HepG2 (cell line): ENCODE data around the gene SYAP1. TPM values are rescaled to one million over a fixed set of nuclear protein-coding genes. Genes with fewer than 3 reads are reported as not detected.

Experiments
- ATAC-seq: fragments of 200-7000 bp; cut with Tn5 transposase; 3 replicates; pipeline ENCODE4 v1.9.1; 2020; ENCODE audit warnings: mild to moderate bottlenecking, moderate library complexity
- BruUV-seq: library from RNA; stranded (reverse); fragments of 400-500 nt; replicated peaks from 2 replicates; lab custom pipeline; 2021; lab: Mats Ljungman, UMichigan
- CTCF ChIA-PET: fragments of 300-600 bp; formaldehyde crosslinking; extraction: SDS; loops from one replicate; lab custom pipeline; 2021; ENCODE audit warnings: low total read pairs, inconsistent platforms, low intra/inter-chr PET ratio; lab: Yijun Ruan, JAX
- POLR2A ChIA-PET: fragments of 350-600 bp; sonication (Branson Sonifier 250); formaldehyde crosslinking; loops from one replicate; lab custom pipeline; 2020; ENCODE audit warnings: antibody characterized with exemption, inconsistent platforms; lab: Yijun Ruan, JAX
- DNase-seq: peaks from one replicate; pipeline ENCODE4 v3.0.0-alpha.2; 2015; ENCODE audit warnings: low spot score
- FAIRE-seq: peaks from 3 replicates; lab custom pipeline; 2011; peaks lifted over from hg19 to GRCh38; lab: Jason Lieb, UNC
- H2AFZ ChIP-seq: one replicate; pipeline ENCODE4 v1.6.1; 2011; ENCODE audit warnings: low read length, inconsistent platforms
- H3K27ac ChIP-seq: fragments of 300-600 bp; 3 replicates; pipeline ENCODE4 v1.8.0; 2011; ENCODE audit warnings: mixed run types, mild to moderate bottlenecking, mixed read lengths, low read length, inconsistent platforms; ENCODE audit not compliant: insufficient read depth; ENCODE audit errors: extremely low read length
- H3K27me3 ChIP-seq, 2 experiments: fragments of 200-600 bp in 1 of 2; 2 replicates in 1 of 2; 3 replicates in 1 of 2; pipeline versions ENCODE4 v1.6.0 to v1.8.0; 2011; ENCODE audit warnings: low read length in 2 of 2, mild to moderate bottlenecking in 2 of 2, moderate library complexity in 2 of 2, inconsistent platforms in 1 of 2; ENCODE audit not compliant: insufficient read depth in 2 of 2, control insufficient read depth in 1 of 2
- H3K36me3 ChIP-seq, 2 experiments: fragments of 200-600 bp in 1 of 2; replicated peaks in 1 of 2; 2 replicates in 1 of 2; 3 replicates in 1 of 2; pipeline versions ENCODE4 v1.5.1 to v1.8.0; 2011; ENCODE audit warnings: low read length in 2 of 2, inconsistent platforms in 1 of 2; ENCODE audit not compliant: insufficient read depth in 2 of 2, control insufficient read depth in 1 of 2
- H3K4me1 ChIP-seq: 2 replicates; pipeline ENCODE4 v1.5.1; 2012; ENCODE audit warnings: low read length, inconsistent platforms; ENCODE audit not compliant: insufficient read depth
- H3K4me2 ChIP-seq: 2 replicates; pipeline ENCODE4 v1.6.0; 2011; ENCODE audit warnings: low read depth, low read length, inconsistent platforms
- H3K4me3 ChIP-seq, 3 experiments: fragments of 200-600 bp in 1 of 3; sonication (generic), shearing (Covaris generic) in 1 of 3; replicated peaks in 1 of 3; 2 replicates each; pipeline ENCODE4 v1.5.1; 2011 to 2016; ENCODE audit warnings: low read length in 3 of 3, inconsistent platforms in 2 of 3, low read depth in 2 of 3, mild to moderate bottlenecking in 2 of 3, control low read depth in 1 of 3, mixed read lengths in 1 of 3; ENCODE audit not compliant: insufficient read depth in 1 of 3
- H3K79me2 ChIP-seq: one replicate; pipeline ENCODE4 v1.6.1; 2011; ENCODE audit warnings: low read length, inconsistent platforms; ENCODE audit not compliant: insufficient read depth
- H3K9ac ChIP-seq: 2 replicates; pipeline ENCODE4 v1.6.0; 2011; ENCODE audit warnings: mild to moderate bottlenecking, low read depth, low read length, inconsistent platforms; ENCODE audit not compliant: insufficient read depth
- H3K9me3 ChIP-seq: 2 replicates; pipeline ENCODE4 v1.5.1; 2012; ENCODE audit warnings: mild to moderate bottlenecking, low read length
- H4K20me1 ChIP-seq: 2 replicates; pipeline ENCODE4 v1.6.0; 2011; ENCODE audit warnings: inconsistent platforms, mild to moderate bottlenecking, low read length, moderate library complexity; ENCODE audit not compliant: insufficient read depth
- CBX2 ChIP-seq, 2 experiments: fragments of 200-600 bp in 1 of 2; sonication (generic); formaldehyde crosslinking in 1 of 2; IDR thresholded peaks; 2 replicates each; pipeline versions ENCODE4 v1.7.0 to v1.8.1; 2018 to 2022; ENCODE audit warnings: low read depth in 2 of 2, low read length in 1 of 2, mild to moderate bottlenecking in 1 of 2, missing genetic modification reagents in 1 of 2
- E2F5 ChIP-seq: sonication (generic); formaldehyde crosslinking; conservative IDR thresholded peaks from 2 replicates; pipeline ENCODE4 v1.4.0; 2020; ENCODE audit warnings: missing genetic modification reagents
- KLF16 ChIP-seq, 2 experiments: sonication (generic) in 1 of 2; formaldehyde crosslinking in 1 of 2; IDR thresholded peaks; 2 replicates each; pipeline versions ENCODE4 v1.6.1 to v1.8.0; 2016 to 2023; ENCODE audit warnings: missing genetic modification reagents in 2 of 2, missing compliant biosample characterization in 1 of 2
- MEIS2 ChIP-seq: sonication (generic); formaldehyde crosslinking; IDR thresholded peaks from 2 replicates; pipeline ENCODE4 v1.9.0; 2021; ENCODE audit warnings: mild to moderate bottlenecking, missing genetic modification reagents
- PCBP1 ChIP-seq: fragments of 200-400 bp; formaldehyde crosslinking; IDR thresholded peaks from 2 replicates; pipeline ENCODE4 v1.6.1; 2017; ENCODE audit warnings: mild to moderate bottlenecking, low read depth, low read length, borderline replicate concordance
- PPARG ChIP-seq: conservative IDR thresholded peaks from 2 replicates; pipeline ENCODE4 v1.6.1; 2016; ENCODE audit warnings: missing biosample characterization, missing genetic modification reagents
- PRPF4 ChIP-seq: fragments of 200-400 bp; formaldehyde crosslinking; IDR thresholded peaks from 2 replicates; pipeline ENCODE4 v1.6.1; 2016; ENCODE audit warnings: low read length, low read depth; ENCODE audit not compliant: poor library complexity, severe bottlenecking
- ZNF556 ChIP-seq: sonication (generic); formaldehyde crosslinking; IDR thresholded peaks from 2 replicates; pipeline ENCODE4 v1.4.0; 2020; ENCODE audit warnings: mild to moderate bottlenecking, missing genetic modification reagents, borderline replicate concordance
- ZNF614 ChIP-seq: IDR thresholded peaks from 2 replicates; pipeline ENCODE4 v1.6.1; 2018; ENCODE audit warnings: missing biosample characterization, missing genetic modification reagents, inconsistent platforms, borderline replicate concordance
- ZNF883 ChIP-seq: sonication (generic); formaldehyde crosslinking; IDR thresholded peaks from 2 replicates; pipeline ENCODE4 v1.5.1; 2020; ENCODE audit warnings: mild to moderate bottlenecking, missing genetic modification reagents; ENCODE audit errors: not compliant biosample characterization
- WGBS: methylation state at CpG from one replicate; pipeline ENCODE4 v1.1.6; 2017; ENCODE audit warnings: low lambda C conversion rate; 5-methylcytosine and 5-hydroxymethylcytosine counted together
- in situ Hi-C: cut with HindIII; loops from 2 replicates; pipeline ENCODE4 v1.10.0; 2017; ENCODE audit warnings: low pct_unique_long_range_greater_than_20kb; ENCODE audit not compliant: extremely low pct_ligation_motif_present
- intact Hi-C: fragments of 100-400 bp; cut with micrococcal nuclease; formaldehyde crosslinking; loops from one replicate; pipeline ENCODE4 v1.10.0; 2022; ENCODE audit not compliant: unreplicated experiment
- polyA plus RNA-seq, 8 experiments: library from polyadenylated mRNA; depleted of rRNA in 3 of 8; stranded (reverse) in 7 of 8; unstranded in 1 of 8; fragments of >200 nt; fragmentation: Illumina TruSeq in 4 of 8; extraction: Trizol in 4 of 8; gene quantifications; 2 replicates each; pipeline versions ENCODE4 v1.2.1 to v1.2.3, GENCODE V29; 2011 to 2016; ENCODE audit warnings: low read depth in 4 of 8, missing spikeins in 1 of 8, mixed read lengths in 1 of 8; ENCODE audit not compliant: insufficient read depth in 1 of 8
- total RNA-seq, 5 experiments: library from RNA; depleted of rRNA; stranded (reverse); fragments of >200 nt; fragmentation: Illumina TruSeq; extraction: Trizol; gene quantifications; 2 replicates each; pipeline ENCODE4 v1.2.3, GENCODE V29; 2016; ENCODE audit warnings: low read depth in 1 of 5
- TF ChIP-seq, protein P1 (sequence below): sonication (generic); formaldehyde crosslinking; IDR thresholded peaks from 2 replicates; pipeline ENCODE4 v1.5.0; 2020; ENCODE audit warnings: missing genetic modification reagents

The SYAP1 gene
- total and polyA plus RNA-seq, 2 of the 13 experiments (the other 11 are each of a cell fraction or from before 2014, with no cell fraction given) = 4.9 to 18.5 TPM

DNA sequence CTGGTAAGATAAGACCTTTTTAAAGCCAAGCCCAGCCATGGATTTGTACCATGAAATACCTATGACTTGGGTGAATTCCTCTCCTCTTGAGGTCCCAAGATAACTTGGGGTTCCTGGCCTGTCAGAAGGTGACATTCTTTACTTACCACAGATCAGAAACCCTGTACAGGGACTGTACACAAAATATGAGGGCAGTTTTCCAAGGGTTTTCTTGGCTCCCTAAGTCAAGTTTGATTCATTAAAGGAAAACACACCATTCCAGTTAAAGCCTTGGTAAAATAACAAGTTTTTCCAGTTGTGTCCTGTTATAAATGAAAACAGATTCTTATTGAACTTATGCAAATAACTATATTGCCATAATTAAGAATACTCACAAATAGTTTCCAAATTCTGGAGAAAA, 8.2 kb downstream of the SYAP1 start:
- Histone ChIP-seq H3K9me3 (no peaks in the 10 kb centered on the region), H3K36me3 (no peaks in the 10 kb centered on the region), H3K9ac (no peak overlapping the region), H3K4me1 (peaks cover 39% of the 10 kb centered on the region), H3K4me2 (no peak overlapping the region), H3K27ac (no peak overlapping the region), H4K20me1 (no peaks in the 10 kb centered on the region), H3K79me2 (peaks cover 32% of the 10 kb centered on the region), H3K4me3 (no peak overlapping the region), H2AFZ (no peak overlapping the region), H3K27me3 (no peaks in the 10 kb centered on the region)
- intact Hi-C loops (no loop called here), in situ Hi-C loops (no loop called here)
- POLR2A ChIA-PET = no interaction called here
- BruUV-seq = no TSS peak
- TF ChIP-seq, protein P1, sequence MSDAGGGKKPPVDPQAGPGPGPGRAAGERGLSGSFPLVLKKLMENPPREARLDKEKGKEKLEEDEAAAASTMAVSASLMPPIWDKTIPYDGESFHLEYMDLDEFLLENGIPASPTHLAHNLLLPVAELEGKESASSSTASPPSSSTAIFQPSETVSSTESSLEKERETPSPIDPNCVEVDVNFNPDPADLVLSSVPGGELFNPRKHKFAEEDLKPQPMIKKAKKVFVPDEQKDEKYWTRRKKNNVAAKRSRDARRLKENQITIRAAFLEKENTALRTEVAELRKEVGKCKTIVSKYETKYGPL (CRISPR knock-in tag) = no peak
- TF ChIP-seq ZNF556 (CRISPR knock-in tag) = no peak
- CTCF ChIA-PET = no interaction called here
- DNase-seq = no peak
- ATAC-seq = no peak
- no peak for FAIRE-seq

- in situ Hi-C loops (no loop called here), intact Hi-C loops (no loop called here)
- H3K79me2 ChIP-seq = peaks cover 15% of the 10 kb centered on the region
- no peaks in the 10 kb centered on the region; a peak in 1 of 5 replicates for H3K36me3 ChIP-seq
- ATAC-seq = no peak
- H3K4me1 ChIP-seq = peaks cover 11% of the 10 kb centered on the region
- ChIA-PET POLR2A (interaction anchor here (1.2 kb wide), 1 partner anchor 11 kb away, joined by 4 read pairs; the partner anchor contains the start of gene SYAP1), CTCF (no interaction called here)
- TF ChIP-seq ZNF614 (no peak), PPARG (CRISPR knock-in tag) (no peak), PRPF4 (no peak), KLF16 (CRISPR knock-in tag; IDR thresholded peaks at IDR 0.05) (no peak), ZNF883 (CRISPR knock-in tag) (no peak), E2F5 (no peak), PCBP1 (no peak), MEIS2 (CRISPR knock-in tag) (no peak), CBX2 (IDR thresholded peaks at IDR 0.05; ENCODE audit: low read depth, low read length) (no peak), CBX2 (CRISPR knock-in tag; IDR thresholded peaks at IDR 0.05; ENCODE audit: low read depth) (no peak)
- no peaks in the 10 kb centered on the region for H3K9me3 ChIP-seq
- no peaks in the 10 kb centered on the region for H4K20me1 ChIP-seq
- no TSS peak for BruUV-seq
- H3K4me3 ChIP-seq = no peak overlapping the region
- DNase-seq = no peak
- H3K9ac ChIP-seq = no peak overlapping the region
- 100% methylated on average over 1 of the region's 1 CpG for WGBS
- no peak for FAIRE-seq
- no peak overlapping the region for H2AFZ ChIP-seq
- no peak overlapping the region for H3K4me2 ChIP-seq
- H3K27me3 ChIP-seq = no peaks in the 10 kb centered on the region
- no peak overlapping the region for H3K27ac ChIP-seq
Observed at GRCh38 chrX:16730450-16730849, 11.0 kb downstream of the SYAP1 start.
